SK-N-SH (cell line): ENCODE results near the gene TMEM107.
"Not testable (repeated sequence)": the region's sequence is repeated elsewhere in the genome, so short reads cannot be mapped to it uniquely, and the experiment has no call there.

Experiments used
- CTCF ChIP-seq: fragments of 200-600 bp; sonication (generic); IDR thresholded peaks from 2 replicates; pipeline ENCODE4 v1.6.1; 2017; ENCODE audit warnings: antibody characterized with exemption, mild to moderate bottlenecking, moderate library complexity
- MAX ChIP-seq: IDR thresholded peaks from 2 replicates; pipeline ENCODE4 v1.4.0; 2012; ENCODE audit warnings: low read depth
- SMC3 ChIP-seq: IDR thresholded peaks from 2 replicates; pipeline ENCODE4 v1.6.1; 2012; ENCODE audit warnings: low read depth, low read length, improper control_type of control experiment
- TAF1 ChIP-seq: IDR thresholded peaks from 2 replicates; pipeline ENCODE4 v1.6.1; 2012; ENCODE audit warnings: low read depth, mild to moderate bottlenecking, low read length, moderate library complexity, borderline replicate concordance
- TF ChIP-seq, protein P1 (sequence below): fragments of 150-350 bp; IDR thresholded peaks from 2 replicates; pipeline ENCODE4 v1.6.1; 2017; ENCODE audit warnings: antibody characterized with exemption, low read length, low read depth, borderline replicate concordance

GRCh38 chr17:8214000-8214399, 37.8 kb upstream of the TMEM107 start:
- TF ChIP-seq MAX, TAF1, SMC3, CTCF: not testable (repeated sequence)
- TF ChIP-seq, protein P1, sequence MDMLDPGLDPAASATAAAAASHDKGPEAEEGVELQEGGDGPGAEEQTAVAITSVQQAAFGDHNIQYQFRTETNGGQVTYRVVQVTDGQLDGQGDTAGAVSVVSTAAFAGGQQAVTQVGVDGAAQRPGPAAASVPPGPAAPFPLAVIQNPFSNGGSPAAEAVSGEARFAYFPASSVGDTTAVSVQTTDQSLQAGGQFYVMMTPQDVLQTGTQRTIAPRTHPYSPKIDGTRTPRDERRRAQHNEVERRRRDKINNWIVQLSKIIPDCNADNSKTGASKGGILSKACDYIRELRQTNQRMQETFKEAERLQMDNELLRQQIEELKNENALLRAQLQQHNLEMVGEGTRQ: not testable (repeated sequence)
